NCI-H2196 treated with DMSO at 0.1 percent for 48 hours (cell line): ENCODE results near the gene PCP2.

Source experiments
- DNase-seq: peaks from one replicate; lab custom pipeline; 2025; ENCODE audit not compliant: unreplicated experiment; lab: John Stamatoyannopoulos, UW

Gene PCP2

DNA sequence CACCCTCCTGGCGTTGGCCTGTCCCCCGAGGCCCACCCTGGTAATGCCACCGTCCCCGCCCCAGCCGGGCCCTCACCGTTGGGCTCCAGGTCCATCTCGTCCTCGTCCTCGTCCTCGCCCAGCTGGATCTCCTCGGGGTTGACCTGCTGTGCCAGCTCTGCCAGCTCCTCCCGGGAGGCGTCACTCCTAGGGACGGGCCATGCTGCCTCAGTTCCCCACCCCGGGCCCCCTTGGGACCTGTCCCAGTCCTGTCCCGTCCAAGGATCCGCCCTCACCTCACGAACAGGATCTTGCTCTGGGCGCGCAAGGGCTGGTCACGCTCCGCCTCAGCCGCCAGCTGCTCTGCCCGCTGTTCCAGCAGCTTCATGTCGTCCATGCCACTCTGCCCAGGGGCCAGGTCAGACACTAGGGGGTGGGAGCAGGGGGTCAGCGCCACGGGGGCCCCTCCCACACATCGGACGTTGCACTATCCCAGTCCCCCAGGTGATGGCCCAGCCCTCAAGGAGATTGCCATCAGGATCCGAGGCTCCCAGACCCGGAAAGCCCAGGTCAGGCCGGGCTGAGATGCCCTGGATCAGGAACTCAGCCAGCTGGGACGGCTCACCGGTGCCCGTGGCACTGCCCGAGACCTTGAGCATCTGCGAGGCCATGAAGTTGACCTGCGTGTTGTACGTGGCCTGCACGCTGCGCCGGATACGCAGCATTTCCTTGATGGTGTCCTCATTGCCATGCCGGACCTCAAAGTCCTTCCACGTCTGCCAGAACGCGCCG, 13.7 kb downstream of the PCP2 start:
- DNase-seq, result no peak

DNA sequence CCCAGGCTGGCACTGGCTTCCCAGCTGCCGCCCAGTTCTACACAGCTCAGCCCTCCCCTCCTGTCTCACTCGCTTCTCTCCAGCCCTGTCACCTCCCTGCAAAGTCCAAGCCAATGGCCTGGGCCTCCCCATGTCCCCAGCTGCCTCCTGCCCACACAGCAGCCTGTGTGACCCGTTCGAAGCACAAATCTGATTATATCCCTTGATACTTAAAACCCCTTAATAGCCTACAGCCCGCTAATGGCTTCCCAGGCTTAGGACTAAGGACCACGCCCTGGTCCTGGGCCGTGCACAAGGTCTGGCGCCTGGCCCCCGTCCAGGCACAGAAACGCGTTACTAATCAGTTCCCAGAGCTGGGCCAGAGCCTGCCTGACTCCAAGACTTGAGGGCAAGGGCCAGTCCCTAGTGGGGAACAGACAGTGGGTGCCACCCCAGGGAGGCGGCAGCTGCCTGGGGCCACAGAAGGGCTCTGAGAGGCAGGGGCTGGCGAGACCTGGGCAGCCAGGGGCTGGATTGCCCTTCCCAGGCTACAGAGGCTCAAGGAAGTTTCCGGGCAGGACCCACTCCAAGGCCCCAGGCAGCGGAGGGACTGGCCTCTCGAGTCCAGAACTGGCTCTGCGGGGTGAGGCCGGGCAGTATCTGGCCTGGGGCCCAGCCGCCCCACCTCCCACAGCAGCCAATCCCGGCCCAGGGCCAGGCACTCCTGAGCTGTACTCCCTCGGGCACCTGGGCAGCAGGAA, 14.6 kb downstream of the PCP2 start:
- DNase-seq, result peak; percentile 81

- DNase-seq, result peak; percentile 34
Observed at GRCh38 chr19:7618348-7618747, 15.2 kb downstream of the PCP2 start.

- no peak for DNase-seq
Observed at GRCh38 chr19:7617735-7618134, 15.8 kb downstream of the PCP2 start.

- DNase-seq, result no peak
Observed at GRCh38 chr19:7617172-7617571, 16.3 kb downstream of the PCP2 start.

- no peak for DNase-seq
Observed at GRCh38 chr19:7614859-7615741, 18.4 kb downstream of the PCP2 start.

- DNase-seq, result no peak
Observed at GRCh38 chr19:7612282-7613274, 20.9 kb downstream of the PCP2 start.

DNA sequence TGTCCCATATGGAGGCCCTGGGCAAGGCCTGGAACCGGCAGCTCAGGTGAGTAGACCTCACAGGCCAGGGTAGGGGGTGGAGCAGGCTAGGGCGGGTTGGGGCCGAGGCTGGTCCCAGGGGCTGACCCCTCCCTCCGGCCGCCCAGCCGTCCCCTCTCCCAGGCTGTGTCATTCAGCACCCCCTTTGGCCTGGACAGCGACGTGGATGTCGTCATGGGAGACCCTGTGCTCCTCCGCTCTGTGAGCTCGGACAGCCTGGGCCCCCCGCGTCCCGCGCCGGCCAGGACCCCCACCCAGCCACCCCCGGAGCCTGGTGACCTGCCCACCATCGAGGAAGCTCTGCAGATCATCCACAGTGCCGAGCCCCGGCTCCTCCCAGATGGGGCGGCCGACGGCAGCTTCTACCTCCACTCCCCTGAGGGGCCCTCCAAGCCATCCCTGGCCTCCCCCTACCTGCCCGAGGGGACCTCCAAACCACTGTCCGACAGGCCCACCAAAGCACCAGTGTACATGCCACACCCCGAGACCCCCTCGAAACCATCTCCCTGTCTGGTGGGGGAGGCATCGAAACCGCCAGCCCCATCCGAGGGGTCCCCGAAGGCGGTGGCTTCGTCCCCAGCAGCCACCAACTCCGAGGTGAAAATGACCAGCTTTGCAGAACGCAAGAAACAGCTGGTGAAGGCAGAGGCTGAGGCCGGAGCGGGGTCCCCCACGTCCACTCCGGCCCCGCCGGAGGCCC, 21.8 kb downstream of the PCP2 start:
- DNase-seq, result no peak

DNA sequence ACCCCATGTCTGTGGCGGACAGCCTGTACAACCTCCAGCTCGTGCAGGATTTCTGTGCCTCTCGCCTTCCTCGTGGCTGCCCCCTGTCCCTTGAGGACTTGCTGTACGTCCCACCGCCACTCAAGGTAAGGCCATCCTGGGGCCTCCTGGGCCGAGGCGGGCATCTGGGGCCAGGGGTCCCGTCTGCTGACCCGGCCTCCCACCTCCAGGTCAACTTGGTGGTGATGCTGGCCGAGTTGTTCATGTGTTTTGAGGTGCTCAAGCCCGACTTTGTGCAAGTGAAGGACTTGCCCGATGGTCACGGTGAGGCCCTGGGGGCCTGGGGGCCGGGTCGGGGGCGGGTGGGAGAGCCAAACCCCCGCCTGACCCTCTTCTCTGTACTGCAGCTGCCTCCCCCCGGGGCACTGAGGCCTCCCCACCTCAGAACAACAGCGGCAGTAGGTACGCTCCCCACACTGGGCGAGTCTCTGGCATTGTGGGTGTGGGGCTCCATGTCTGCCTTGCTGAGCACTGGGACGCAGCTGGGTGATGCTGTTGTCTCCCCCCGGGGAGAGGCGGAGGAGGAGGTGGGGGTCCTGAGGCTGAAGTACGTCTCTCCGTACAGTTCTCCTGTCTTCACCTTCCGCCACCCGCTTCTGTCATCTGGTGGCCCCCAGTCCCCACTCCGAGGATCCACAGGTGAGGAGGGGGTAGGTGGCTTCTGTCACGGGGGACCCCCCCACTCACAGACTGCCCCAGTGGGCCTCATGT, 22.9 kb downstream of the PCP2 start:
- no peak for DNase-seq

GRCh38 chr19:7607874-7608560, 25.5 kb downstream of the PCP2 start:
- DNase-seq, result no peak

GRCh38 chr19:7607212-7607873, 26.2 kb downstream of the PCP2 start:
- no peak for DNase-seq

GRCh38 chr19:7606289-7606688, 27.2 kb downstream of the PCP2 start:
- no peak for DNase-seq

DNA sequence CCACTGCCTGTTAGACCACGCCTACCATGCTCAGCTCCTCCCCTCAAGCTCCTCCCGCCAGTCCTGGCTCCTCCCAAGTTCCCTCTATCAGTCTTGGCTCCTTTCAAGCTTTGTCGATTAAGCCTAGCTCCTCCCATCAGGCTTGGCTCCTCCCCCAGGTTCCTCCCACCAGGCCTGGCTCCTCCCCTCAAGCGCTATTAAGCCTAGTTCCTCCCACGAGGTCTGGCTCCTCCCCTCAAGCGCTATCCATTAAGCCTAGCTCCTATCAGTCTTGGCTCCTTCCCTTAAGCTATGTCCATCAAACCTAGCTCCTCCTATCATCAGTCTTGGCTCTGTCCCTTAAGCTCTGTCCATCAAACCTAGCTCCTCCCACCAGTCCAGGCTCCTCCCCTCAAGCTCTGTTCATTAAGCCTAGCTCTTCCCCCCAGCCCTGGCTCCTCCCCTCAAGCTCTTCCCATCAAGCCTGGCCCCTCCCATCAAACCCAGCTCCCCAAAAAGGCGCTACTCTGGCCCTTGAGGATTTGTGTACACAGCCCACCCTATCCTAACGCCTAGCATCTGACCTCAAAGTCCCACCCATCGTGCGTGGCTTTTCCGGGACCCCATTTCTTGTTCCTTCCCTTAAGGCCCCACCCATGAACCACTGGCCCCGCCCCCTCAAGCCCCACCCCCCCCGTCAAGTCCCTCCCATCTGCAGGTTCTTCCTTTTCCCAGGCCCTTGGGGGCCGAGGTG, 27.9 kb downstream of the PCP2 start:
- DNase-seq, result peak; percentile 24

GRCh38 chr19:7603919-7604318, 29.6 kb downstream of the PCP2 start:
- DNase-seq, result no peak

DNA sequence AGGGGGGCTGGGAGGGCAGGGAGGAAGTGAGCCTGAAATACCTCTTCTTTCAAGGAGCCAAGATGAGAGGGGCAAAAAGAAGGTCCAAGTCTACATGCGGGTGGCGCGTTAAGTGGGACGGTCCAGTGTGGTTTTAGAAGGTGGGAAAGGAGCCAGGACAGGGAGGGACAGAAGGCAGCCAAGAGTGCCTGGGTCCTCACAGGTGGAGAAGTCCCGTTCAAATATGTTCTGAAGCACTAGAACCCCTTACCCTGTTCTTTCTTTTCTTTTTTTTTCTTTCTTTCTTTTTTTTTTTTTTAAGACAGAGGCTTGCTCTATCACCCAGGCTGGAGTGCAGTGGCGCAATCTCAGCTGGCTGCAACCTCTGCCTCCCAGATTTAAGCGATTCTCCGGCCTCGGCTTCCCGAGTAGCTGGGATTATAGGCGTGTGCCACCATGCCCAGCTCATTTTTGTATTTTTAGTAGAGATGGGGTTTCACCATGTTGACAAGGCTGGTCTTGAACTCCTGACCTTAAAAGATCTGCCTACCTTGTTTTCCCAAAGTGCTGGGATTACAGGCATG, 30.5 kb downstream of the PCP2 start:
- DNase-seq, result no peak

- DNase-seq, result no peak
Observed at GRCh38 chr19:7602240-7602934, 31.1 kb downstream of the PCP2 start.
